ENCODE measurements around the gene INAFM1. TPM values are rescaled to one million over a fixed set of nuclear protein-coding genes. Genes with fewer than 3 reads are reported as not detected.

The INAFM1 gene
- total and polyA plus RNA-seq, 9 of the 15 experiments (the other 6 are each of a cell fraction or from before 2014, with no cell fraction given): 0.71 to 30.9 (median 3.1) TPM

GRCh38 chr19:47256693-47257410, 17.8 kb upstream of the INAFM1 start (continued):
- no peak for TF ChIP-seq MAX (CRISPR knock-in tag; IDR thresholded peaks at IDR 0.05)
- TF ChIP-seq AFF4 (CRISPR knock-in tag; IDR thresholded peaks at IDR 0.05): no peak
- TF ChIP-seq ZC3H11A (IDR thresholded peaks at IDR 0.05; ENCODE audit: low read depth, low read length): no peak
- TF ChIP-seq BRD4 (IDR thresholded peaks at IDR 0.05): no peak
- TF ChIP-seq FOXP1 (CRISPR knock-in tag; IDR thresholded peaks at IDR 0.05): no peak
- no peak for TF ChIP-seq SMAD3 (CRISPR knock-in tag; conservative IDR thresholded peaks at IDR 0.05)
- no peak for TF ChIP-seq NFRKB (IDR thresholded peaks at IDR 0.05; ENCODE audit: low read depth)
- no peak for TF ChIP-seq TAF7 (tag; IDR thresholded peaks at IDR 0.05)
- TF ChIP-seq CBX8 (IDR thresholded peaks at IDR 0.05; ENCODE audit: borderline replicate concordance, extremely low read depth, low read depth, low read length, poor library complexity, severe bottlenecking): no peak
- peak; percentile 94 for TF ChIP-seq TFAP4 (CRISPR knock-in tag; IDR thresholded peaks at IDR 0.05; ENCODE audit: borderline replicate concordance)
- TF ChIP-seq CXXC5 (CRISPR knock-in tag; IDR thresholded peaks at IDR 0.05): 0 out of 2 replicates have a peak, but pooled peaks have one; percentile 18
- TF ChIP-seq CREM (IDR thresholded peaks at IDR 0.05; ENCODE audit: low read depth): peak; percentile 90
- no peak for TF ChIP-seq SETDB1 (IDR thresholded peaks at IDR 0.05; ENCODE audit: low read length)
- TF ChIP-seq ZNF511 (CRISPR knock-in tag; IDR thresholded peaks at IDR 0.05): no peak
- TF ChIP-seq SPI1 (IDR thresholded peaks at IDR 0.05; ENCODE audit: borderline replicate concordance, low read depth, low read length): peak; percentile 26; the same call in 1 of the 2 replicates
- no peak for TF ChIP-seq TRIM28 (IDR thresholded peaks at IDR 0.05)
- peak; percentile 86 for TF ChIP-seq CCNT2 (IDR thresholded peaks at IDR 0.05; ENCODE audit: borderline replicate concordance, extremely low read depth, insufficient read length, low read depth, low read length)
- no peak for TF ChIP-seq SMARCC2 (IDR thresholded peaks at IDR 0.05; ENCODE audit: low read depth)
- no peak for TF ChIP-seq NUFIP1 (IDR thresholded peaks at IDR 0.05; ENCODE audit: partially characterized antibody)
- TF ChIP-seq MED1 (CRISPR knock-in tag; IDR thresholded peaks at IDR 0.05; ENCODE audit: borderline replicate concordance): no peak
- no peak for TF ChIP-seq ZNF3 (CRISPR knock-in tag; IDR thresholded peaks at IDR 0.05)
- no peak for TF ChIP-seq ZBTB34 (CRISPR knock-in tag; IDR thresholded peaks at IDR 0.05)
- no peak for TF ChIP-seq NFE2 (IDR thresholded peaks at IDR 0.05; ENCODE audit: low read depth)

Measured in K562 (cell line).